Activated CD8-positive, alpha-beta memory T cell treated with anti-CD3 and anti-CD28 coated beads for 4 hours (primary cell): ENCODE results near the gene RMND5B.
"Not testable (repeated sequence)": the region's sequence is repeated elsewhere in the genome, so short reads cannot be mapped to it uniquely, and the experiment has no call there.

Experiments
- DNase-seq, 2 donors: peaks; one replicate each; pipeline ENCODE4 v3.0.0-alpha.2; 2020; ENCODE audit warnings: low read depth in 2 of 2

The RMND5B gene, protein sequence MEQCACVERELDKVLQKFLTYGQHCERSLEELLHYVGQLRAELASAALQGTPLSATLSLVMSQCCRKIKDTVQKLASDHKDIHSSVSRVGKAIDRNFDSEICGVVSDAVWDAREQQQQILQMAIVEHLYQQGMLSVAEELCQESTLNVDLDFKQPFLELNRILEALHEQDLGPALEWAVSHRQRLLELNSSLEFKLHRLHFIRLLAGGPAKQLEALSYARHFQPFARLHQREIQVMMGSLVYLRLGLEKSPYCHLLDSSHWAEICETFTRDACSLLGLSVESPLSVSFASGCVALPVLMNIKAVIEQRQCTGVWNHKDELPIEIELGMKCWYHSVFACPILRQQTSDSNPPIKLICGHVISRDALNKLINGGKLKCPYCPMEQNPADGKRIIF

DNA sequence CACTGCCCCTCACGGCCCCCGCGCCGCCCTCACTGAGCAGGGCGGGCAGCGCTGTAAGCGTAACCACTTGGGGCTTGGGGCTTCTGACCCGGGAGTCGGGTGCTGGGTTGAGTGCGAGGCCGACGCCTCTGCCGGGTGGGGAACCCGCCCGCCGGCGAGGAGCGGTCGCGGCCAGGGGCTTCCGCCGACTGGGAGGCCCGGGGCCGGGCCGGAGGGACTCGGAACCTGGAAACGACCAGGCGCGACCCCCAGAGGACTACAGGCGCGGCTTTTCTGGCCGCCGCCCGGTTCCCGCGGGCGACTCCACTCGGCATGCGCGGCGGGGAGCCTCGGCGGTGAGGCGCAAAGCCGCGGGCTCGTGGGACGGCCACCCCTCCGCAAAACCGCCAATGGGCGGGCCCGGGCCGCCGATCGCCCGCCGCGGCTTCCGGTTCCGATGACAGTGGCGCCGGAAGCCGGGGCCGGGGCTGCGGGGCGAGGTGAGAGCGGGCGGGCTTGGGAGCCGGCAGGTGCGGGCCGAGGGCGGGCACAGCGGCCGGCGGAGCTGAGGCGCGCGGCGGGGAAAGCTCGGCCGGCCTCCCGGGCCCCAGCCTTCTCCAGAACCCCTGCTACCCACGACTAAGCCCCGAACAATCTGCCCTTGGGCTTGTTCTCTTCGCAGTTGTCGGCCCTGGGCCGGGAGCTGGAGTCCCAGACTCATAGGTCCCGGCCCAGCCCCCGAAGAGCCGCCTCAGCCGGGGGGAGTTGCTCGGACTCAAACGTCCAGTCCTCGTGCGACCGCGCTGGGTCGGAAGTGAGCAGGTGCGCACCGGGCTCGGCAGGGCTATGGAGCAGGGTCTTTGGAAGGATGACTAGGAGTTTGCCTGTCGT lies at the start of gene RMND5B:
Gene RMND5B (plus strand): TSS at position 439 of the 870 bp plus-strand sequence. CDS start 7,106 bp downstream, outside the sequence.
- DNase-seq: peak; percentile 56 to 60

GRCh38 chr5:178081571-178082243 lies 49.1 kb upstream of the RMND5B start:
- no peak for DNase-seq

GRCh38 chr5:178083922-178084321 lies 46.9 kb upstream of the RMND5B start:
- DNase-seq: no peak

GRCh38 chr5:178085316-178085715 lies 45.5 kb upstream of the RMND5B start:
- DNase-seq: no peak

DNA sequence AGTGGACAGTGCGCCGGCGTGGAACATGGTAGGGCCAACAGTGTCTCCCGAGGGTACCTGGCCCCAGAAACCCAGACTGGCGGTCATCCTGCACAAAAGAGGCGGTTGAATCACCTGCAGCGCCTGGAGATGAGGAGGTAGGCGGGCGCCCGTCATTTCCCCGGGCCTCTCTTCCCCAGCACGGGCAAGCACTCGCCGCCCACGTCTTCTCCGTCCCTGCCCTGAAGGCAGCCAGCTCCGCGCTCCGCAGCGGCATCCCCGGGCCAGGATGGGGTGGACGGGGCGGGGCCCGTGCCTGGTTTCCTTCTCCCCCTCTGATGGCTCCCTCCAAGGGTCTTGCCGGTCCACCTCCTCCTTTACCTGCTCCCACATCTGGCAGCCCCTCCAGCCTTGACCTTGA lies 44.5 kb upstream of the RMND5B start:
- DNase-seq: no peak

DNA sequence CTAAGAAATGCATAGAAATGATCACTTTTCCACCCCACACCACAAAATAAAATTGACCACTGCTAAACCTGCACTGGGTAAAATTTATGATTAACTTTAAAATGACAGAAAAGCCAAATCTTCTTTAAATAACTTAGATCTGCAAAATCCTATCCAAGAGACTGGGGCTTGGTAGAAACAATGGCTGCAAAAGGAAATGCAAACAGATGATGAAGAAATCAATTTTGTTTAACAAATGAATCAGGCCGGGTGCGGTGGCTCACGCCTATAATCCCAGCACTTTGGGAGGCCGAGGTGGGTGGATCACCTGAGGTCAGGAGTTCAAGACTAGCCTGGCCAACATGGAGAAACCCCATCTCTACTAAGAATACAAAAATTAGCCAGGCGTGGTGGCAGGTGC lies 43.6 kb upstream of the RMND5B start:
- DNase-seq: not testable (repeated sequence)

GRCh38 chr5:178090856-178091255 lies 40.0 kb upstream of the RMND5B start:
- no peak for DNase-seq

- DNase-seq: no peak
These were observed 37.7 kb upstream of the RMND5B start for GRCh38 chr5:178093134-178093533.

DNA sequence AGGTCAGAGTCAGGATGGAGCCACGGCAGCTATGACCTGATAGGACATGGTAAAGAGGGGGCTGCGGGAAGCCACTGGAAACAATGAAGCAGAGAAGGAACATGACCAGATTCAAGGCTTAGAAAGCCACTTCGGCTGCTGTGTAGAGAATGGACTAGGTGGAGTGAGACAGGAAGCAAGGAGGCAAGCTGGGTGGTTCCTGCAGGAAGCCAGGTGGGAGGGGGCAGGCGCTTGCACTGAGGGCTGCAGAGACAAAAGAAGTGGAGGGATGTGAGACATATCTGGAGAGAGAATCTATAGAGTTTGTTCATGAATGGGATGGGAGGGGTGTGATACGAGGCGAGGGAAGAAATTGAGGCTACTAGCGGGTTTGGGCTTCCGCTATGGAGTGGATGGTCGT lies 36.5 kb upstream of the RMND5B start:
- no peak for DNase-seq

DNA sequence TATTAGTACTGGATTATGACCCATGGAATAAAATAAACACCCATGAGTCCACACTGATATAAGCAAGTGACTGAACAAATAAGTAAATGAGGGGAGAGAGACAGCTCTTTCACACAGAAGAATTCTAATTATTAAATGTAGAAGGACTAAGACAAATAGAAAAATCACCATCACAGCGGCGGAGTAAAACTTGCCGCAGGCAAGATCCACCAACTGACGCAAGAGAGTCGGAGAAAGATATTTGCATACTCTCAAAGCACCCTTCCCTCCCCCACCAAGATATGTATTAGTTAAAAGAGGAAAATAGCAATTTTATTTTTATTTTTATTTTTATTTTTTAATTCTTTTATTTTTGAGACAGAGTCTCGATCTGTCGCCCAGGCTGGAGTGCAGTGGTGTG lies 32.1 kb upstream of the RMND5B start:
- no peak for DNase-seq

DNA sequence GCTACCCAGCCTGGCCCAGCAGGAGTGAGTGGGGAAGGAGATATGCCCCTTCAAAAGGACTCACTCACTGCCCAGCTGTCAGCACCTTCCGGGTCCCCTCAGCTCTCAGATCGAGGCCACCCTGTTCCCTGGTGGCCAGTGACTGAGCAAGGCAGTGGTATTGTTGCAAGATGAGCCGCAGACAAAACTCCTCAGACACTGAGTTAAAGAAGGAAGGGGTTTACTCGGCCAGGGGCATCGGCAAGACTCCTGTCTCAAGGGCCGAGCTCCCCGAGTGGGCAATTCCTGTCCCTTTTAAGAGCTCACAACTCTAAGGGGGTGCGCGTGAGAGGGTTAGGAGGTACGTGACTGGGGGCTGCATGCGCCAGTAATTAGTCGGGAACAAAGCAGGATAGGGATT lies 27.2 kb upstream of the RMND5B start:
- DNase-seq: no peak

- no peak for DNase-seq
These were observed 26.3 kb upstream of the RMND5B start for GRCh38 chr5:178104492-178104891.

DNA sequence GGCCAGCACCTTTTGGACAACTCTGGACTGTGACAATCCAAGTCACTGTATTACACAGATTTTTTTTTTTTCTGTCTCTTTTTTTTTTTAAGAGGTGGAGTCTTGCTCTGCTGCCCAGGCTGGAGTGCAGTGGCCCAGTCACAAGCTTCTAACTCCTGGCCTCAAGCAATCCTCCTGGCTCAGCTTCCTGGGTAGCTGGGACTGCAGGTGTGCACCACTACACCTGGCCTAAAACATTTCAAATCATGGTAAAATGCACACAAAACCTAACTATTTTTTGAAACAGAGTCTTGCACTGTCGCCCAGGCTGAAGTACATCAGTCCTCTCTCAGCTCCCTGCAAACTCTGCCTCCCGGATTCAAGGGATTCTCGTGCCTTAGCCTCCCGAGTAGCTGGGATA lies 24.7 kb upstream of the RMND5B start:
- DNase-seq: no peak

DNA sequence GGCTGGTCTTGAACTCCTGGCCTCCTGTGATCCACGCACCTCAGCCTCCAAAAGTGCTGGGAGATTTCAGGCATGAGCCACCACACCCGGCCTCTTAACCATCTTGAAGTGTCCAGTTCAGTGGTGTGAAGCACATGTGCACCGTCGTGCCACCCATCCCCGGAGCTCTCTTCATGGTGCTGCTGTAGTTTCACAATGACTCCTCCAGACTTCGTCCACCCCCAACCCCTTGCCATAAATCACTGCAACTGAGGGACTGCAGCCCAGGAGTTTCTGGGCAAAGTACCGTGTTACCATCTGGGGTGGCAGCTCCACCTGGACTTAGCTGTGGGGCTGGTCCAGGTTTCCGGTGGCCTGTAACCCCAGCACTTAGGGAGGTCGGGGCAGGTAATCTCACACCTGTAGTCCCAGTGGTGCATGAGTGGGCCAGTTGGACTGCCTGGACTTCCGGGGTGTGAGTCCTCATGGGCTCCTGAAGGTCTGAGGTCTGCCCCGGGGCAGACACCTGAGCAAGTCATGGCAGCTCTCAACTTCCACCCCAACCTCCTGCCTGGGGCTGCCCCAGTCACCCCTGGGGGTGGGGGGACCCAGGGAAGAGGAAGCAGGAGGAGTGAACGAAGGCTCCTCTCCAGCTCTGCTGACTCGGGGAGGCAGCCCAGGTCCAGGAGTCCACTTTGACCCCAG lies 24.1 kb upstream of the RMND5B start:
- DNase-seq: no peak

- DNase-seq: no peak
These were observed 23.0 kb upstream of the RMND5B start for GRCh38 chr5:178107756-178108310.

GRCh38 chr5:178108446-178108845 lies 22.4 kb upstream of the RMND5B start:
- no peak for DNase-seq

GRCh38 chr5:178108966-178109365 lies 21.8 kb upstream of the RMND5B start:
- DNase-seq: no peak

GRCh38 chr5:178110511-178110910 lies 20.3 kb upstream of the RMND5B start:
- no peak for DNase-seq

- no peak for DNase-seq
These were observed 18.9 kb upstream of the RMND5B start for GRCh38 chr5:178111925-178112324.

DNA sequence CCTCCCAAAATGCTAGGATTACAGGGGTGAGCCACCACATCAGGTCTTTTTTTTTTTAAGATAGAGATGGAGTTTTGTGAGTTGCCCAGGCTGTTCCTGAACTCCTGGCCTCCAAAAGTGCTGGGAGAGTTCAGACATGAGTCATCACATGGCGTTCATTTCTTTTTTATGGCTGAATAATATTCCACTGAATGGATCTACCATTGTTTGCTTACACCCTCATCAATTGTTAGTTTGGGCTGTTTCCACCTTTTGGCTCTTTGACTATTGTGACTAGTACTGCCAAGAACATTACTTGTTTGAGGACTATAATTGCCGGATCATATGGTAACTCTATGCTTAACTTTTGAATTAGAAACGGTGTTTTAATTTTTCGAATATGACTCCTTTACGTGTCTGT lies 18.3 kb upstream of the RMND5B start:
- DNase-seq: no peak

DNA sequence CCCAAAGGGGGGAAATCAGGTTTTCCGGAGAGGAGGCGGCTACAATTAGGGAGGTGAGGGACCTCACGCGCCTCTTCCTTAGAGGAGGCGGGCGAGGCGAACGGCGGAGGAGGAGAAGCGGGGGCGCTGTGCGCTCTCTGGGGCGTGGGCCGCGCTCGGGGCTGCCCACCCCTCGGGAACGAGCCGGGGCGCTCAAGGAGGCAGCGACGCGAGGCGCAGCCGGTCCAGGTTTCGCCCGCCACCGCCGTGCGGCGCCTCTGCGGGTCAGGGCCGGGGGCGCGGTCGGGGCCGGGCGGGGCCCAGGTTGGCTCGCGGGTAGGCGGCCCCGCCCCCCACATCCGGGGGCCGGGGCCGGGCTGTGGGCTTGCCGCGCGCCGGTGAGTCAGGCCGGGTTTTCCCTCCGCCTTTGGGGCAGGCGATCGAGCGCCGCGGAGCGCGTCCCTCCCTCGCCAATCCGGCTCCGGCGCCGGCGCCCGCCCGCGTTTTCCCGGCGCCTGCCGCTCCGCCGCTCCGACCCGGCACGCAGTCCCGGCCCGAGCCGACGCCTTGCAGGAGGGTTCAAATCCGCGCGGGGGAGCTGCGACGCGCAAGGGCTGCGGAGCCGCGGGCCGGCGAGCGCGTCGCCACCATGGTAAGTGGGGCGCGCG lies 17.6 kb upstream of the RMND5B start, which contains the start of gene N4BP3:
Gene N4BP3 (plus strand): TSS at position 392 of the 647 bp plus-strand sequence. CDS start 6,052 bp downstream, outside the sequence.
- DNase-seq: peak; percentile 65 to 73
